Dendritic cell treated with granulocyte-macrophage colony-stimulating factor and Interleukin-4, amounts not matched to agents 40 ng/mL and 50 ng/mL, for 4 days (primary cell): ENCODE measurements around the gene CSK.

ENCODE experiments used
- H3K27ac Mint-ChIP-seq: one replicate; pipeline ENCODE4 v1.8.0; 2022; ENCODE audit warnings: mild to moderate bottlenecking, mixed read lengths
- H3K27me3 Mint-ChIP-seq: one replicate; pipeline ENCODE4 v1.8.0; 2022; ENCODE audit warnings: mild to moderate bottlenecking, mixed read lengths
- H3K36me3 Mint-ChIP-seq: one replicate; pipeline ENCODE4 v1.8.0; 2022; ENCODE audit warnings: low read depth, mixed read lengths
- H3K4me1 Mint-ChIP-seq: one replicate; pipeline ENCODE4 v1.8.0; 2022; ENCODE audit warnings: low read depth, mixed read lengths
- H3K4me3 Mint-ChIP-seq: one replicate; pipeline ENCODE4 v1.8.0; 2022; ENCODE audit warnings: mild to moderate bottlenecking, moderate library complexity, mixed read lengths
- H3K9me3 Mint-ChIP-seq: one replicate; pipeline ENCODE4 v1.8.0; 2022; ENCODE audit warnings: mixed read lengths
- intact Hi-C: fragments of 100-400 bp; cut with micrococcal nuclease; formaldehyde crosslinking; loops from one replicate; pipeline ENCODE4 v1.15.0; 2022

The CSK gene

GRCh38 chr15:74850393-74850792 is 68.5 kb downstream of the CSK start:
- H3K27ac Mint-ChIP-seq: no peak overlapping the region
- peaks cover 93% of the 10 kb centered on the region for H3K36me3 Mint-ChIP-seq

GRCh38 chr15:74851960-74852359 is 70.1 kb downstream of the CSK start:
- no peaks in the 10 kb centered on the region for H3K9me3 Mint-ChIP-seq
- peaks cover 92% of the 10 kb centered on the region for H3K36me3 Mint-ChIP-seq
- H3K27me3 Mint-ChIP-seq: no peaks in the 10 kb centered on the region
- H3K4me3 Mint-ChIP-seq: no peak overlapping the region
- peaks cover 13% of the 10 kb centered on the region for H3K4me1 Mint-ChIP-seq
- intact Hi-C loops: no loop called here
- no peak overlapping the region for H3K27ac Mint-ChIP-seq

More at GRCh38 chr15:74850393-74850792, 68.5 kb downstream of the CSK start:
- Mint-ChIP-seq H3K27me3 (no peaks in the 10 kb centered on the region), H3K4me3 (no peak overlapping the region), H3K4me1 (peaks cover 12% of the 10 kb centered on the region), H3K9me3 (no peaks in the 10 kb centered on the region)
- intact Hi-C loops: no loop called here
